GM12801 (cell line): ENCODE results near the gene UBE2E2.

Source experiments
- TF ChIP-seq, protein P1 (sequence below): IDR thresholded peaks from one replicate; pipeline ENCODE4 v1.5.1; 2011; ENCODE audit warnings: control low read depth; ENCODE audit not compliant: insufficient read length; ENCODE audit errors: extremely low read depth

The UBE2E2 gene

DNA sequence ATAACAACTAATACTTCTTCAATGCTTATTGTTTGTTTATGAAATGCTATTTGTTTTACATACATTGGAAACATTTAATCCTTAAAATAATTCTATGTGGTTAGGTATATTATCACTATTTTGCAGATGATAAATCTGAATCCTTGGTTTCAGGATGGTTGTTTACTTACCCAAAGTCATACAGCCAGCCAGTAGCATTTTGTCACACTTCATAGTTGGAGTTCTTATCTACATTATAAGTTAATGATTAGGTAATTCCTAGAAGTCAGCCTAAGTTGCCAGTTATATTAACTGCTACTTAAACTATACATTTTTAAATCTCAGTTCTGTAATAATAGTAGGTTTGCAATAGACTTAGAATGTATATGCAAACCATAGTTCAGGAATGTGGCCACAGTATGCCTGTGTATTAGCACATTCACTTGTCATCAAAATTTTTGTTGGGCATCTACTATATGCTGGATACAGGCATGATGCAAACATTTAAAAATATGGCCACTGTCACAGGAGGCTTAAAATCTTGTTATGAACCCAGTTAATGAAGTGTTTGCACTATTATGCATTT, 187.9 kb downstream of the UBE2E2 start:
- TF ChIP-seq, protein P1, sequence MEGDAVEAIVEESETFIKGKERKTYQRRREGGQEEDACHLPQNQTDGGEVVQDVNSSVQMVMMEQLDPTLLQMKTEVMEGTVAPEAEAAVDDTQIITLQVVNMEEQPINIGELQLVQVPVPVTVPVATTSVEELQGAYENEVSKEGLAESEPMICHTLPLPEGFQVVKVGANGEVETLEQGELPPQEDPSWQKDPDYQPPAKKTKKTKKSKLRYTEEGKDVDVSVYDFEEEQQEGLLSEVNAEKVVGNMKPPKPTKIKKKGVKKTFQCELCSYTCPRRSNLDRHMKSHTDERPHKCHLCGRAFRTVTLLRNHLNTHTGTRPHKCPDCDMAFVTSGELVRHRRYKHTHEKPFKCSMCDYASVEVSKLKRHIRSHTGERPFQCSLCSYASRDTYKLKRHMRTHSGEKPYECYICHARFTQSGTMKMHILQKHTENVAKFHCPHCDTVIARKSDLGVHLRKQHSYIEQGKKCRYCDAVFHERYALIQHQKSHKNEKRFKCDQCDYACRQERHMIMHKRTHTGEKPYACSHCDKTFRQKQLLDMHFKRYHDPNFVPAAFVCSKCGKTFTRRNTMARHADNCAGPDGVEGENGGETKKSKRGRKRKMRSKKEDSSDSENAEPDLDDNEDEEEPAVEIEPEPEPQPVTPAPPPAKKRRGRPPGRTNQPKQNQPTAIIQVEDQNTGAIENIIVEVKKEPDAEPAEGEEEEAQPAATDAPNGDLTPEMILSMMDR: no peak

GRCh38 chr3:23395115-23395514, 192.0 kb downstream of the UBE2E2 start:
- TF ChIP-seq, protein P1: no peak

GRCh38 chr3:23396746-23397145, 193.6 kb downstream of the UBE2E2 start:
- TF ChIP-seq, protein P1: no peak

DNA sequence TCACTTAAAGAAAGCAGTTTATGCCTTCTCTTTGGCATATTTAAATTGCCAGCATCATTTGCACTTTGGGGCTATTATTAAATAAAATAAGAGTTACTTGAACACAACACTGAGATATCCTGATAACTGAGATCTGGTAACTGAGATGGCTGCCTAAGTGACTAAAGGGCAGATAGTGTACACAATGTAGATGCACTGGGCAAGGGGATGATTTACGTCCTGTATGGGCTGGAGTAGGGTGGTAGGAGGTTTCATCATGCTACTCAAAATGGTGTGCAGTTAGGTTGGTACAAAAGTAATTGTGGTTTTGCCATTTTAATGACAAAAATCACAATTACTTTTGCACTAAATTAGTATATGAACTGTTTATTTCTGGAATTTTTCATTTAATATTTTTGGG, 196.1 kb downstream of the UBE2E2 start:
- TF ChIP-seq, protein P1: no peak

- TF ChIP-seq, protein P1: no peak
These were observed 199.8 kb downstream of the UBE2E2 start for GRCh38 chr3:23402728-23403492.

- TF ChIP-seq, protein P1: no peak
These were observed 201.1 kb downstream of the UBE2E2 start for GRCh38 chr3:23404246-23404645.

DNA sequence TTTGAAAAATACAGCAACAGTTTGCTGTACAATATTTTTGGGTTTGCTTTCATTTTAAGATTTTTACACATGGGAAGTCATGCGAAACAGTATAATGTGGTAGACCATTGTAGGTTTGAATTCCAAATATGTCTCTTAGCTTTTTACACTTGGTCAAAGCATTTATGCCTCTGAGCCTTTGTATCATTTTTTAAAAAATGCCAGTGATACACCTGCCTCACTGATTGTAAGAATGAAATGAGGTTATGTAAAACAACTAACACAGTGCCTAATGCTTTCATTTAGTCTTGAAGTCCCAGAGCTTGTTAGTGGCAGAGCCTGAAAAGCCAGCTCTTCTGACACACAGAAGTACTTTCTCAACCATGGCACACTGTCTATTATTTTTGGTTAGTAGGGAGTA, 202.0 kb downstream of the UBE2E2 start:
- TF ChIP-seq, protein P1: no peak
